ENCODE measurements around the gene SPOCK1. TPM values are rescaled to one million over a fixed set of nuclear protein-coding genes. Genes with fewer than 3 reads are reported as not detected.

SPOCK1 gene
- total RNA-seq, 1 experiment from 2014 or later = 4.0 TPM

DNA sequence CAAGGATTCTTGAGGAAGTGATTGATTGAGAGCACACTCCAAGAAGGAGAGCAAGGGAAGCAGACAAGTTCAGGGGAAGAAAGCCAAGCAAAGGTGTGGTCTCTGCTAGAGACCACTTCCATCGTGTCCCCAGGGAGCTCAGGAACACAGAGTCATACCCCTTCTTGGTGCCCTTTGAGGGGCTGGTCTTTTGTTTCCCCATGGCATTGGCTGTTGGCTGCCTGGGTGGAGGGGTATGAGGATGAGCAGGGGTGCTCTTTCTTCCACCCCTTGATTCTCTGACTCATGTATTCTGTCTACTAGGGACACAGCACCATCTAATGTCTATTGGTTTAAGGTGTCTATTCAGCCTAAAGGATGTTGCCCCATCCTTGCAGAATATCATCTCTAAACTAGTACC is 11.5 kb upstream of the SPOCK1 start:
- no TSS peak for BruUV-seq (replicated peaks)
- H3K4me3 ChIP-seq (ENCODE audit: low read depth, low read length, poor library complexity, severe bottlenecking) = no peak overlapping the region
- POLR2A ChIA-PET (ENCODE audit: low non-redundant PET) = no interaction called here
- TF ChIP-seq, protein P1, sequence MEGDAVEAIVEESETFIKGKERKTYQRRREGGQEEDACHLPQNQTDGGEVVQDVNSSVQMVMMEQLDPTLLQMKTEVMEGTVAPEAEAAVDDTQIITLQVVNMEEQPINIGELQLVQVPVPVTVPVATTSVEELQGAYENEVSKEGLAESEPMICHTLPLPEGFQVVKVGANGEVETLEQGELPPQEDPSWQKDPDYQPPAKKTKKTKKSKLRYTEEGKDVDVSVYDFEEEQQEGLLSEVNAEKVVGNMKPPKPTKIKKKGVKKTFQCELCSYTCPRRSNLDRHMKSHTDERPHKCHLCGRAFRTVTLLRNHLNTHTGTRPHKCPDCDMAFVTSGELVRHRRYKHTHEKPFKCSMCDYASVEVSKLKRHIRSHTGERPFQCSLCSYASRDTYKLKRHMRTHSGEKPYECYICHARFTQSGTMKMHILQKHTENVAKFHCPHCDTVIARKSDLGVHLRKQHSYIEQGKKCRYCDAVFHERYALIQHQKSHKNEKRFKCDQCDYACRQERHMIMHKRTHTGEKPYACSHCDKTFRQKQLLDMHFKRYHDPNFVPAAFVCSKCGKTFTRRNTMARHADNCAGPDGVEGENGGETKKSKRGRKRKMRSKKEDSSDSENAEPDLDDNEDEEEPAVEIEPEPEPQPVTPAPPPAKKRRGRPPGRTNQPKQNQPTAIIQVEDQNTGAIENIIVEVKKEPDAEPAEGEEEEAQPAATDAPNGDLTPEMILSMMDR (conservative IDR thresholded peaks at IDR 0.05; ENCODE audit: low read depth, low read length) = no peak
- no peak for TF ChIP-seq EZH2 (IDR thresholded peaks at IDR 0.05; ENCODE audit: borderline replicate concordance, low read depth, low read length, poor library complexity, severe bottlenecking)
- no peaks in the 10 kb centered on the region for H3K36me3 ChIP-seq (ENCODE audit: insufficient read depth, low read length, poor library complexity, severe bottlenecking)
- no peaks in the 10 kb centered on the region for H3K9me3 ChIP-seq (ENCODE audit: low read depth, low read length, poor library complexity, severe bottlenecking)
- no peaks in the 10 kb centered on the region for H3K4me1 ChIP-seq (ENCODE audit: insufficient read depth, low read length, poor library complexity, severe bottlenecking)
- intact Hi-C loops (cut with micrococcal nuclease; ENCODE audit: unreplicated experiment) = no loop called here
- CTCF ChIA-PET = no interaction called here
- H3K27ac ChIP-seq (ENCODE audit: low read depth, low read length, poor library complexity, severe bottlenecking) = no peak overlapping the region
- peaks cover 5% of the 10 kb centered on the region for H3K27me3 ChIP-seq (replicated peaks; ENCODE audit: insufficient read depth, low read depth, low read length, poor library complexity)
- DNase-seq (ENCODE audit: low spot score) = no peak

DNA sequence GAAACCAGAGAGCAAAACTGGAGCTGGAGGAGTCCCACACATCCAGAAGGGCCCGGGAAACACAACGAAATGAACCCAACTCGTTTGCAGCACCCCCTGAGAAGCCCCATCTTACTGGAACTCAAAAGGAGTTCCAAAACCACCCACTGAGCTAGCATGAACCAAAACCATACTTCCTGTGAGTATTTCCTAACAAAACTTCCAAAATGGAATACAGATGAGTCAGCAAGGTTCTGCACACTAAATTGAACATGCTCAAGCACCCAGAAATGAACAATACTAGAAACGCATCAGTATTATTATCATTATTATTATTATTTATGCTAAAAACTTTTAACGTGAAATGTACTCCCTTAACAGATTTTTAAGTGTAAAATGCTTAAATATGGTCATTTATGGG is 8.0 kb upstream of the SPOCK1 start:
- Histone ChIP-seq H3K4me3 (ENCODE audit: low read depth, low read length, poor library complexity, severe bottlenecking) (no peak overlapping the region), H3K27ac (ENCODE audit: low read depth, low read length, poor library complexity, severe bottlenecking) (no peak overlapping the region), H3K36me3 (ENCODE audit: insufficient read depth, low read length, poor library complexity, severe bottlenecking) (no peaks in the 10 kb centered on the region), H3K27me3 (replicated peaks; ENCODE audit: insufficient read depth, low read depth, low read length, poor library complexity) (no peaks in the 10 kb centered on the region), H3K4me1 (ENCODE audit: insufficient read depth, low read length, poor library complexity, severe bottlenecking) (no peaks in the 10 kb centered on the region), H3K9me3 (ENCODE audit: low read depth, low read length, poor library complexity, severe bottlenecking) (no peaks in the 10 kb centered on the region)
- ChIA-PET CTCF (no interaction called here), POLR2A (ENCODE audit: low non-redundant PET) (no interaction called here)
- no peak for DNase-seq (ENCODE audit: low spot score)
- no TSS peak for BruUV-seq (replicated peaks)
- intact Hi-C loops (cut with micrococcal nuclease; ENCODE audit: unreplicated experiment) = no loop called here
- no peak for TF ChIP-seq EZH2 (IDR thresholded peaks at IDR 0.05; ENCODE audit: borderline replicate concordance, low read depth, low read length, poor library complexity, severe bottlenecking)
- TF ChIP-seq, protein P1 (conservative IDR thresholded peaks at IDR 0.05; ENCODE audit: low read depth, low read length) = no peak

DNA sequence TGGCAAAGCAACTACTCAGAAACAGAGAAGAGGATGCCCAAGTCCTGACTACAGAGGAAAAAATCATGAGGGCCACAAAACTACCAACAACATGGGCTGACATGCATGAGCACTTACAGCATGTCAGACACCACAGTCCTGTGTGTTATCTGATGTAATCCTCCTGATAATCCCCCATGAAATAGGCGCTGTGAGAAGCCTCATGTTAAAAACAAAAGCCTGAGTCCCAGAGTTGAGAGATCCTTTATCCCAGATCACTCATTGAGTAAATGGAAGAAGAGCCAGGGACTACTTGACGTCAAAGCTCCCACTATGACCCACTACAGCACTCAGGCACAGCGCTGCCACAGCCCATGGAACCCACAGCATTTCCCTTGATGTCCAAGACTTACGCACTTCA is 7.2 kb upstream of the SPOCK1 start:
- TF ChIP-seq EZH2 (IDR thresholded peaks at IDR 0.05; ENCODE audit: borderline replicate concordance, low read depth, low read length, poor library complexity, severe bottlenecking) = no peak
- TF ChIP-seq, protein P1 (conservative IDR thresholded peaks at IDR 0.05; ENCODE audit: low read depth, low read length) = no peak
- H3K9me3 ChIP-seq (ENCODE audit: low read depth, low read length, poor library complexity, severe bottlenecking) = no peaks in the 10 kb centered on the region
- DNase-seq (ENCODE audit: low spot score) = no peak
- H3K36me3 ChIP-seq (ENCODE audit: insufficient read depth, low read length, poor library complexity, severe bottlenecking) = no peaks in the 10 kb centered on the region
- POLR2A ChIA-PET (ENCODE audit: low non-redundant PET) = no interaction called here
- intact Hi-C loops (cut with micrococcal nuclease; ENCODE audit: unreplicated experiment) = no loop called here
- no peak overlapping the region for H3K27ac ChIP-seq (ENCODE audit: low read depth, low read length, poor library complexity, severe bottlenecking)
- no peaks in the 10 kb centered on the region for H3K4me1 ChIP-seq (ENCODE audit: insufficient read depth, low read length, poor library complexity, severe bottlenecking)
- CTCF ChIA-PET = no interaction called here
- no peak overlapping the region for H3K4me3 ChIP-seq (ENCODE audit: low read depth, low read length, poor library complexity, severe bottlenecking)
- H3K27me3 ChIP-seq (replicated peaks; ENCODE audit: insufficient read depth, low read depth, low read length, poor library complexity) = no peaks in the 10 kb centered on the region
- BruUV-seq (replicated peaks) = no TSS peak

All from A673 (cell line).